C1 segment of cervical spinal cord (tissue), 14 donors: Measurements from ENCODE around the gene HLA-E.
"Not testable (repeated sequence)": the region's sequence is repeated elsewhere in the genome, so short reads cannot be mapped to it uniquely, and the experiment has no call there.

Experiments
- DNase-seq, 14 donors: peaks; one replicate each; lab custom pipeline; 2025; lab: John Stamatoyannopoulos, UW

HLA-E gene

DNA sequence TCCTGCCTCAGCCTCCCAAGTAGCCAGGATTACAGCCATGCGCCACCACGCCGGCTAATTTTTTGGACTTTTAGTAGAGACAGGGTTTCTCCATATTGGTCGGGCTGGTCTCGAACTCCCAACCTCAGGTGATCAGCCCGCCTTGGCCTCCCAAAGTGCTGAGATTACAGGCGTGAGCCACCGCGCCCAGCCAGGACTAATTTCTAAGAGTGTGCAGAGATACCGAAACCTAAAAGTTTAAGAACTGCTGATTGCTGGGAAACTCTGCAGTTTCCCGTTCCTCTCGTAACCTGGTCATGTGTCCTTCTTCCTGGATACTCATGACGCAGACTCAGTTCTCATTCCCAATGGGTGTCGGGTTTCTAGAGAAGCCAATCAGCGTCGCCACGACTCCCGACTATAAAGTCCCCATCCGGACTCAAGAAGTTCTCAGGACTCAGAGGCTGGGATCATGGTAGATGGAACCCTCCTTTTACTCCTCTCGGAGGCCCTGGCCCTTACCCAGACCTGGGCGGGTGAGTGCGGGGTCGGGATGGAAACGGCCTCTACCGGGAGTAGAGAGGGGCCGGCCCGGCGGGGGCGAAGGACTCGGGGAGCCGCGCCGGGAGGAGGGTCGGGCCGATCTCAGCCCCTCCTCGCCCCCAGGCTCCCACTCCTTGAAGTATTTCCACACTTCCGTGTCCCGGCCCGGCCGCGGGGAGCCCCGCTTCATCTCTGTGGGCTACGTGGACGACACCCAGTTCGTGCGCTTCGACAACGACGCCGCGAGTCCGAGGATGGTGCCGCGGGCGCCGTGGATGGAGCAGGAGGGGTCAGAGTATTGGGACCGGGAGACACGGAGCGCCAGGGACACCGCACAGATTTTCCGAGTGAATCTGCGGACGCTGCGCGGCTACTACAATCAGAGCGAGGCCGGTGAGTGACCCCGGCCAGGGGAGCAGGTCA lies at the start of gene HLA-E:
TSS of gene HLA-E (plus strand) at position 429 of the 945 bp plus-strand sequence. CDS start at position 452, 23 bp downstream.
- DNase-seq = peak; percentile 29 to 93 (median 74)

DNA sequence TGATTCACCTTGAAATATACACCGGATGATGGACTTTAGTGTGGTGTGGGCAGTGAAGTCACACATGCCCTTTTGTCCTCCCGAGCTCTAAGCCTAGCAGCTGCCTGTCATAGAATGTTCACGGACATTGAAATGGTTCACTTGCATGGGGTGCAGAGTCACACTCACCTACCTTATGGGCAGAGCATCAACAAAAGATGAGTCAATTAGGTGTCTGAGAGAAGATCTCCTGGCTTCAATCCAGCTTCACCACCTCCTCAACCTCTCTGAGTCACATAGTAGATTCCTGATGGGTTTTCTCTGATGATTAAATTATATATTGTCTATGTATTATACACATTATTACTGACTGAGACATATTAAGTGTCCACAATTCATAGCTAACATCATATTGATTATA lies 48.1 kb upstream of the HLA-E start:
- DNase-seq = no peak

DNA sequence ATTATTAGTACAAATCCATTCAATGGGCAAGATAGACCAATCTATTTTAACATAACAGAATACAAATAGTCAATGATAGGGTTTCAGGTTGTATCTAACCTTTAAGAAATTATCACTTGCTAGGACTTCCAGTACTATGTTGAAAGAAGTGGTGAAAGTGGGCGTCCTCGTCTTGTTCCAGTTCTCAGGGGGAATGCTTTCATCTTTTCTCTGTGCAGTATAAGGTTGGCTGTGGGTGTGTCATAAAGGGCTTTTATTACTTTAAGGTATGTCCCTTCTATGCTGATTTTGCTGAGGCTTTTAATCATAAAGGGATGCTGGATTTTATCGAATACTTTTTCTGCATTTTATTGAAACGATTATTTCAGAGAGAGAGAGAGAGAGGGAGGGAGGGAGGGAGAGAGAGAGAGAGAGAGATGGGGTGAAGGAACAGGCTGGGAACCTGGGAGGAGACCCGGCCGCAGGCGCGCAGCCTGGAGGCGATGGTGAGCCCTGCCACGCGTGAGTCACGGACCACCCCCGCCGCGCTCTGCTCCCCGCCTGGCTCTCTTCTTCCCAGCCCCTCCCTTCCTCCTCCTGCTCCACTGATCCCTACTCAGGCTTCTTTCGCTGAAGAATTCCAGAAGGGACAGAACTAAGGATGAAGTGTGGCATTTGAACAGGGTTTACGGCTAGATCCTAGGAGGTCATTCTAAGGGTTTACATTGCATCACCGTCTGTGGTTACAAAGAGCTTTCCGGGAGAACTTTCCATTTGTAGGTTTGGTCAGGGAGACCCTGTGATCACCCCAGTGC lies 45.5 kb upstream of the HLA-E start:
- no peak for DNase-seq

DNA sequence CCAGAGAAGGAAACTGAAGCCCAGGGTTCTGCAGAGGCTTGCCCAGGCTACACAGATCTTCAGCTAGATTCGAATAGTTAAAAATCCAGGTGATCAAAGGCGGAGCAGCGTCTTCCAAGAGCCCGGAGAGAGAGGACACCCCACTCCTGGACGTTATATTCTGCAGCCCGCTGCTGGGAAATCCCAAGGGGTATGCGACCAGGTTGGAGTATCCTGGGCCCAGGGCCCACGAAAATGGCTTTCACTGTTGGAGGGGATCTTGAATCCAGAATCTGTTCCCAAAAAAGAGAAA lies 44.9 kb upstream of the HLA-E start:
- DNase-seq = no peak

DNA sequence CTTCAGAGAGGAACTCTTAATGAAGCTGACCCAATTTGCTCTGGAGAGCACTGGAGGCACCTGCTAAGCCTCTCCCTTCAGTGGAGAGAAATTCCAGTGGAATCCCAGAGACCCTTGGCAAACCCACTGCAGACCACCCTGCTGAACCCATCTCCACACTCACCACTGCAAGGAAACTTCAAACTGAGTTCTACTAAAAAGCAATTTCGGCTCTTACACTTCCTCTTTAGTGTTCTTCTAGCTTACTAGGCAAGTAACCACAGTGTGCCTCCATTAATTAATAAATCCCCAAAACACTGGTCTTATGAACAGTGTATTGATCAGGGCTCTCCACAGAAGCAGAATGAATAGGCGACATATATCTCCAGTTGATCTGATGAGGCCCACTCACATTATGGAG lies 43.0 kb upstream of the HLA-E start:
- DNase-seq = no peak

DNA sequence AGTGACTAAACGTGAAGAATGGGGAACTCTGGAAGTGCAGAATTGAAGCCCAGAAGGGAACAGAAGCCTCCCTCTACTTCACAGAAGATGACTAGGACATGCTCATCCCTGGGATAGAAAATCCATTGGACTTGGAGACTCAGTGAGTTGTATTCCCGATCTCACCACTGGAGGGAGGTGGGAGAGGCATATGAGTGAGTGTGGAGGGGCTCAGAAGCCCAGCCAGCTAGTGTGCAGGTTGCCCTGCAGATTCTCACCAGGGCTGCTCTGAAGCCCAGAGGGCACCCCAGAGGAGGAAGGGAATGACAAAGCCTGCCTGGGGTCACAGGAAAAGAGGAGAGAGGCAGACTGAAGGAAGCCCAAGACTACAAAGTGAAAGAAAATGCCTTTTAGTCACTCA lies 42.1 kb upstream of the HLA-E start:
- DNase-seq = no peak

DNA sequence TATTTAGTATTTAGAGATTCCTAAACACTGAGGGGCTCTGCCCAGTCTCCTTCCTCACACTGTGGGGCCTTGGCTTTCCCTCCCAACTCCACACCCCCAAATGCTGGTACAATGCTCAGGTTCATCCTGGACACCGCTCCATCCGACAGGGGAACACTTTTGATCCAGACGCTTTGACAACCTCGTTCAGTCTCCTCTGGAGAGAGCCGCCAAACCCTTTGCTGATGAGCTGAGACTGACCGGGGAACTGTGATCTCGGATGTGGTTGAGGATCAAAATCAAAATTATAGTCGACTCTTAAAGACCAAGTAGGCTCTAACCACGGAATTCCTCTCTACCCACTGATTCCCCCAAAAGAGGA lies 38.8 kb upstream of the HLA-E start:
- DNase-seq = no peak

DNA sequence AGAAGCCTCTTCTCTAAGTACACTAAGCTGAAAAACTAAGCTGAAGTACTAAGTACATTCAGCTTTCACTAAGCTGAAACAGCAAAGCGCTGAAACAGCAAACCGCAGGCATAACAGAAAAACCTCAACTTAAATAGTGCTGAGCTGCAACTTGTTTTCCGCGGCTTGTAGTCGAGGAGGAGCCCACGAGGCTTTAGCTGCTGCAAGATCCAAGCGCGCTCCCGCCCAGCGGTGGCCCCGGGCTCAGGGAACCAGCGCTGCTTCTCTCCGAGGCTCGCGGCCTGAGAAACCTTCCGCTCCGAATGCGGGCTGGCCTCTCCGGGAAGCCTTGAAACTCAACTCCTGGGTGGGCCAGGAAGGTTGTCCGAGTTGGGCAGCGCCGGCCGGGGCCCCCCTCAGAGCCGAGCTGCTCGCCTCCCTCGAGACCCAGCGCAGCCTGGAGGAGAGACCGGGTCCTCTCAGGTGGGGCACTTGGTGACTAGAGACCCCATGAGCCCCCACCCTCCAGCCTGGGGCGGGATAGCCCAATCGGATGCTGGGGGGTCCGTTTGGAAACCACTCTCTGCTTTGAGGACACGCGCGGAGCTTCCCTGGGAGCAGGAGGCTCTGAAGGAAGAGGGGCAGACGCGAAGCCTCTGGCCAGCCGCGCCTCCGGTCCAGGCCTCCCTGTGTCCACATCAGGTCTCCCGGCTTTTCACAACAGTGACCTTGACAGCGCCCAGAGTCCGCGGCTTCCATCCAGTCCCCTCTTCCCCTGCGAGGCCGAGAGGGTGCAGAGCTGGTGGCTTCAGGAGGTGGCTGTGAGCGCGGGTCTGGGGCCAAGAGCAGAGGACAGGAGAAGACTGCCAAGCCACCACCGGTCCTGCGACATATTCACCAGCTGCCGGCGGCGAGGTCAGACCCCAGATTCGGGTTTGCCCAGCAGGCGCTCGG lies 38.1 kb upstream of the HLA-E start:
- peak in 3 of 14 donors; percentile 40 to 57 (median 44) for DNase-seq

DNA sequence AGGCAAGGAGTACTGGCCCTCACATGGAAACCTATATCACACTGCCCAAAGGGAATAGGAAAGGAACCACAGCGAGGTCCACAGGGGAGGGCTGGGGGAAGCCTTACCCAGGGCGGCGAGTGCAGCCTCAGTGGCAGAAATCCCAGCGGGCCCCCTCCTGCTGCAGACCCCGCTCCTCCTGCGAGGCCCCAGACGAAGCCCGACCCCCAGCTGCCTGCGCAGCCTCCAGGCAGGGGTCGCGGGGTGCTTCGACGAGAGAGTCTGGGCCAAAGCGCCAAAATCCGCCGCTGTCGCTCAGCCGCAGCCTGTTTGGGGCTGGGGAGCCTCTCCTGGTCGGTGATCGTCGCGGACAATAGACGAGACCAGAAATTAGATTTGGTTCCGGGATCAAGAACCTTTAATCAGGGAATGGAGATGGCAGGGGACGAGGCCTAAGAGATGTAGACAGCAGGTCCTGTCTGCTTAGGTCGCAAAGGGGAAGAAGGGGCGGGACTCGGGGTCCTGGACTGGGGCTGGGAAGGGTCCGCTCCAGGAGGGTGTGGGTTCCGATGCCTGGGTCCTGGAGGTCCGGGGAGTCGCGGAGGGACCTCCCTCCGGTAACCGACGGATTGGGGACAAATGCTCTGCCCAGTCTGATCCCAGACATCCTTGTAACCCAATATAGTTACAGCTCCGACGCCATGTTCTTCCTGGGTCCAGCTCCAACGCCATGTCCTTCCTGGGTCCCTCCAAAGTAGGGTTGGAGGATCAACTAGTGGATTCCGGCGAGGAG lies 36.4 kb upstream of the HLA-E start:
- no peak for DNase-seq

DNA sequence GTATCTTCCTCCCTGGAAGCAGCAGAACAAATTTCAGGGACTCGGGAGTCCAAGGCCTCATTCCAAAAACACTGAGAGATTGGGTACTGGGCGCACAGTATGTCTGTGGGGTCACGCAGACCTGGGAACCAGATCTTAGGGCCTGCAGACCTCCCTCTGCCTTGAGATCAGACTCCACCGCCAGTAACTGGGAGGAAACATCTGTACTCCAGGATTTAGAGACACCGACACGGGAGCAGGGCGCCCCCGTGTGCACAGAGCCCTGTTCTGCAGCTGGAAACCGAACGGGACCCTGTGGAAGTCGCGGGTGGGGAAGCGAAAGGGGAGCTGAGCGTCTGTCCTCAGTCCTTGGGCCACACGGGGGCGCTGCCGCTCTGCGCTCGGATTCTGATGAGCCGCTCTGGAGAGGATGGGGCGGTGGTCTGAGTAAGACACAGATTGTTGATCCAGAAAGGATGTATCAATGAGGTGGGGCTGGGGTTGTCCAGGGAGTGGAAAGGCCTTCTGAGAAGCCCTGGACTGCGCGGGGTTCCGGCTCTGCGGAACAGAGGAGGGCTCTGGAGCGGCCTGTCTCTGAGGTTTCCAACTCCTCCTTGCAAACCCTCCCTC lies 35.7 kb upstream of the HLA-E start:
- peak in 9 of 14 donors; percentile 33 to 74 (median 49) for DNase-seq

DNA sequence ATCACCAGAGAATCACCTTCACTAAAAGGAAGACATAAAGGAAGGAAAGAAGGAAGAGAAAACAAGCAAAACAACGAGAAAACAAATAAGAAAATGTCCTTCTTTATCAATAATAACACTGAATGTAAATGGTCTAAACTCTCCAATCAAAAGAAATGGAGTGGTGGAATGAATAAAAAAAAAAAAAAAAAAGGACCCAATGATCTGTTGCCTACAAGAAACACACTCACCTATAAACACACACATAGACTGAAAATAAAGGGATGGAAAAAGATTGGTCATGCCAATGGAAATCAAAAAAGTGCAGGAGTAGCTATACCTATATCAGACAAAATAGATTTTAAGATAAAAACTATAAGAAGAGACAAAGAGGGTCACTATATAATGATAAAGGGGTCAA lies 30.2 kb upstream of the HLA-E start:
- no peak for DNase-seq

DNA sequence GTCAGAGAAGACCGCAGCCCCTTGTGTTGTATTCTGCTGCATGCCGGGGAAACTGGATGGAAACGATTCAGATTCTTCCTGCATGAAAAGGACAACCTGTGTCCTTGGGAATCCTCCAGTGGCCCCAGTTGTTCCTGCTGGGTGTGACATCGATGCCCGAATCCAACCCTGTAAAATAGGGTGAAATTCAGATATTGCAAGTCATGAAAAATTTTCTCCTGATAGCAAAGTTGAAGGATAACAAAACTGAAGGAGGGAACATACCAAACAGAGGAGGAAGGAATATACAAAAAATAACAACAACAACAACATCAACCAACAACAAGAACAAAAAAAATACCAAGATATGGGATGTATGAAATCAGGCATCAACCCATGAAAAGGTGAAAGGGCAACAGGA lies 28.3 kb upstream of the HLA-E start:
- DNase-seq = no peak

DNA sequence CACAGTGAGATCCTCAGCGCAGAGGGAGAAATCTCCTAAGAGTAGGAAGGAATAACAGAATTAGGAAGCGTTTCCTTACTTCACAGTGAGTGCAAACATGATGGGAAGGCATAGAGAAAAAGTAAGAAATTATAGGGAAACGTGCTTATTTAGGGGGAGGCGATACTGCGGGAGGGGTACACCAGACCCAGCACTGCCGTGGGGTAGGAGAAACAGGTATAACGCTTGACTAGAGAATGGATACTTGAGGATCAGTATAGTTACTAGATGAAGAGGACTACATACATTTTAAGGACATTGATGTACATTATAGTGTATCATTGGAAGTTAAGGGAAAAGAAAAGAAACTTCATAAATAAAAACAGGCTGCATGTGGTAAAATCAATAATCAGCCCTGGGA lies 26.8 kb upstream of the HLA-E start:
- no peak for DNase-seq

DNA sequence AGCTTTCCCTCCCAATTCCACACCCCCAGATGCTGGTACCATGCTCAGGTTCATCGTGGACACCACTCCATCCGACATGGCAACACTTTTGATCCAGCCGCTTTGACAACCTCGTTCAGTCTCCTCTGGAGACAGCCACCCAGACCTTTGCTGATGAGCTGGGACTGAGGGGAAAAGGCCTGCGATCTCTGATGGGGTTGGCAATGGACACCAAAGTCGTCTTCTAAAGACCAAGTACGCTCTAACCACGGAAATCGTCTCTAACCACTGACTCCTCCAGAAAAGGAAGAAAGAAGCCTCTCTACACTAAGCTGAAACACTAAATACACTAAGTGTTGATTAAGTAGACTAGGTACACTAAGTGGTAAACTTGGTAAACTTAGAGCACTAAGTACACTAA lies 26.1 kb upstream of the HLA-E start:
- no peak for DNase-seq

DNA sequence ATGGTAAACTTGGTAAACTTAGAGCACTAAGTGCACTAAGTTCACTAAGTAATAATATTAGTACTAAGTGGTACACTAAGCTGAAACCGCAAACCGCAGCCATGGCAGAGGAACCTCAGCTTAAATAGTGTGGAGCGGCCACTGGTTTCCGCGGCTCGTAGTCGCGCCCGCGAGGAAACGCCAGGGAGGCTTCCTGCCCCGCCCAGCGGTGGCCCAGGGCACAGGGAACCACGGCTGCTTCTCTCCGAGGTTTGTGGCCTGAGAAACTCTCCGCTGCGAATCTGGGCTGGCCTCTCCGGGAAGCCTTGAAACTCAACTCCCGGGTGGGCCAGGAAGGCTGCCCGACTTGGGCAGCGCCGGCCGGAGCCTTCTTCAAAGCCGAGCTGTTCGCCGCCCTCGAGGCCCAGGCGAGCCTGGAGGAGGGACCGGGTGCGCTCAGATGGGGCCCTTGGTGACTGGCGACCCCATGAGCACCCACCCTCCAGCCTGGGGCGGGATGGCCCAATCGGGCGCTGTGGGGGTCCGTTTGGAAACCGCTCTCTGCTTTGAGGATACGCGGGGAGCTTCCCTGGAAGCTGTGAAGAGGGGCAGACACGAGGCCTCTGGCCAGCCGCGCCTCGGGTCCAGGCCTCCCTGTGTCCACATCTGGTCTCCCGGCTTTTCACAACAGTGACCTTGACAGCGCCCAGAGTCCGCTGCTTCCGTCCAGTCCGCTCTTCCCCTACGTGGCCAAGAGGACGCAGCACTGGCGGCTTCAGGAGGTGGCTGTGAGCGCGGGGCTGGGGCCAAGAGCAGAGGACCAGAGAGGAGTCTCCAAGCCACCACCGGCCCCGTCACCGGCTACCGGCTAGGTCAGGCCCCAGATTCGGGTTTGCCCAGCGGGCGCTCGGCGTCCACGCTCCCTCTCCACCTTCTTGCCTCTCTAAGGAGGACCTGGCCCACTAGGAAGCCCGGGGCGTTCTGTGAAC lies 25.4 kb upstream of the HLA-E start:
- no peak for DNase-seq

DNA sequence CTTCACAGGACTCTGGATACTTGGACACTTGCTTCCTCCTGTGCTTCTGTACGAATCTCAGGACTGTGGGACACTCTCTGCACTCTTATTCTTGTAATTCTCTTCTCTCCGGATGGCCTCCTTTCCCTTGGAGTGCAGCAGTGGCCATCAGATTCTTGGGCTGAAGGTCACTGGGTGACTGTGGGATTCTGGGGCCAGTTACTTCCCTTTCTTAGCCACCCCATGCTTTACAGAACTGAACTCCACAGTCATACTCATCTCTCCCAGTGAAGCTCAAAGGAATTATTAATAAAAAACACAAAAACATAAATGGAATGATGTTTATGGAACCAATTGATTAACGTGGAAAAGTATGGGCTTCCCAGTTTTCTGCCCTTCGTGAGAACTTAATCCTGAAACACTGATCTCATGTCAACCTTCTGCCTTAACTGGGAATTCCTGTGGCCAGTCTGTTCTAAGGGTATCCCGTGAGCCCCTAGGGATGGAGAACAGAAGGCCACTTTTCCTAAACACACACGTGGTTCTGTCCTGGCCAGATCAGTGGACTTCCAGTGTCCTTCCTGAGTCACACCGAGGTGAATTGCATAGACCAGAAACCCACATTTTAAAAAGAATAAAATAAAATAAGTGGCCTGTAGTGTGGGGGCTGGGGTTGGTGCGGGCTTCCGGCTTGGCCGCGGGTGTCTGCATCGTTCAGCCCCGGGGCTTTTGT lies 23.6 kb upstream of the HLA-E start:
- no peak for DNase-seq

DNA sequence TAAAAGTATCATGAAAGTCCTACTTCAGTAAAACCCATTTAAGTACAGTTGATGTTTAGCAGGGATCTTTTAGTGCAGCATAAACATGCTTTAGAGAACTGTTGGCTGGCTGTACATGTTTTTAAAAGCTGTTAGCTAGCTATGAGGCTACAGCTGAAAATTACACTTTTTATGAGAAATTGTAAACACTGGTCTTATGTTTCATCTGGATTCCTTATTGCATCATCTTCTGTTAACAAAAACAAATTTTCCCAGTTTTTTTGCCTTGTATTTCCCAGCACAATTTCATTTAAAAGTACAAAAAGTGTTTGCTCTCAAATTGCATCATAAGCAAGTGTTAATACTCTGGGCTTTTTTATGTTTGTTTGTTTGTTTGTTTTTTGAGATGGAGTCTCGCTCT lies 18.3 kb upstream of the HLA-E start:
- DNase-seq = no peak

DNA sequence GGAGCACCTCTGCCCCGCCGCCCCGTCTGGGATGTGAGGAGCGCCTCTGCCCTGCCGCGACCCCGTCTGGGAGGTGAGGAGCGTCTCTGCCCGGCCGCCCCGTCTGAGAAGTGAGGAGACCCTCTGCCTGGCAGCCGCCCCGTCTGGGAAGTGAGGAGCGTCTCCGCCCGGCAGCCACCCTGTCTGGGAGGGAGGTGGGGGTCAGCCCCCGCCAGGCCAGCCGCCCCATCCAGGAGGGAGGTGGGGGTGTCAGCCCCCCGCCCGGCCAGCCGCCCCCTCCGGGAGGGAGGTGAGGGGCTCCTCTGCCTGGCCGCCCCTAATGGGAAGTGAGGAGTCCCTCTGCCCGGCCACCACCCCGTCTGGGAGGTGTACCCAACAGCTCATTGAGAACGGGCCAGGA lies 14.2 kb upstream of the HLA-E start:
- DNase-seq = not testable (repeated sequence)
